Caco-2 (cell line): ENCODE measurements around the gene SRRD. TPM values are rescaled to one million over a fixed set of nuclear protein-coding genes. Genes with fewer than 3 reads are reported as not detected.
"Not testable (repeated sequence)": the region's sequence is repeated elsewhere in the genome, so short reads cannot be mapped to it uniquely, and the experiment has no call there.

ENCODE experiments used
- BruUV-seq: library from RNA; stranded (reverse); fragments of 400-500 nt; replicated peaks from 2 replicates; lab custom pipeline; 2021; lab: Mats Ljungman, UMichigan
- CTCF ChIA-PET: fragments of 300-600 bp; sonication (Branson Sonifier 250); formaldehyde crosslinking; loops from one replicate; lab custom pipeline; 2022; ENCODE audit warnings: antibody characterized with exemption; lab: Charles Lee
- POLR2A ChIA-PET: fragments of 300-600 bp; sonication (Branson Sonifier 250); formaldehyde crosslinking; loops from one replicate; lab custom pipeline; 2022; ENCODE audit warnings: antibody characterized with exemption; lab: Charles Lee
- DNase-seq, 2 experiments: peaks; one replicate each; pipeline versions ENCODE4 v3.0.0 to v3.0.0-alpha.2; 2020 to 2022
- H3K27me3 ChIP-seq: replicated peaks from 2 replicates; pipeline ENCODE4 v1.6.0; 2011; ENCODE audit warnings: low read length; ENCODE audit not compliant: control insufficient read depth, insufficient read depth
- H3K36me3 ChIP-seq: 2 replicates; pipeline ENCODE4 v1.5.1; 2011; ENCODE audit warnings: low read length; ENCODE audit not compliant: control insufficient read depth, insufficient read depth
- H3K4me1 ChIP-seq: fragments of 250-450 bp; sonication (Bioruptor Pico); 2 replicates; pipeline ENCODE4 v1.5.1; 2020; ENCODE audit warnings: mild to moderate bottlenecking
- H3K4me3 ChIP-seq: 2 replicates; pipeline ENCODE4 v1.5.1; 2011; ENCODE audit warnings: low read depth, mild to moderate bottlenecking, control low read depth, low read length
- H3K9me3 ChIP-seq: fragments of 250-450 bp; sonication (Bioruptor Pico); 2 replicates; pipeline ENCODE4 v1.5.1; 2020; ENCODE audit warnings: mild to moderate bottlenecking, moderate library complexity
- H3K27ac Mint-ChIP-seq: one replicate; pipeline ENCODE4 v1.8.0; 2022; ENCODE audit warnings: mixed read lengths; ENCODE audit not compliant: unreplicated experiment
- H3K27me3 Mint-ChIP-seq: one replicate; pipeline ENCODE4 v1.8.0; 2022; ENCODE audit warnings: mixed read lengths; ENCODE audit not compliant: insufficient read depth, unreplicated experiment
- H3K36me3 Mint-ChIP-seq: one replicate; pipeline ENCODE4 v1.8.0; 2022; ENCODE audit warnings: mild to moderate bottlenecking, mixed read lengths; ENCODE audit not compliant: insufficient read depth, unreplicated experiment
- H3K4me1 Mint-ChIP-seq: one replicate; pipeline ENCODE4 v1.8.0; 2022; ENCODE audit warnings: low read depth, mixed read lengths; ENCODE audit not compliant: unreplicated experiment
- H3K4me3 Mint-ChIP-seq: one replicate; pipeline ENCODE4 v1.8.0; 2022; ENCODE audit warnings: mild to moderate bottlenecking, moderate library complexity, mixed read lengths; ENCODE audit not compliant: unreplicated experiment
- H3K9me3 Mint-ChIP-seq: one replicate; pipeline ENCODE4 v1.8.0; 2022; ENCODE audit warnings: mixed read lengths; ENCODE audit not compliant: unreplicated experiment
- CTCF ChIP-seq, 2 experiments: fragments of 200-600 bp in 1 of 2; IDR thresholded peaks; 1 replicate in 1 of 2; 2 replicates in 1 of 2; pipeline versions ENCODE4 v1.5.1 to v1.8.0; 2011 to 2022; ENCODE audit warnings: antibody characterized with exemption in 1 of 2, control low read depth in 1 of 2, inconsistent platforms in 1 of 2, low read depth in 1 of 2, low read length in 1 of 2, mild to moderate bottlenecking in 1 of 2, moderate library complexity in 1 of 2; ENCODE audit not compliant: insufficient read depth in 1 of 2, severe bottlenecking in 1 of 2, unreplicated experiment in 1 of 2
- intact Hi-C: fragments of 100-400 bp; cut with micrococcal nuclease; formaldehyde crosslinking; loops from one replicate; pipeline ENCODE4 v1.10.0; 2022; ENCODE audit not compliant: unreplicated experiment
- total RNA-seq: library from RNA; stranded (reverse); gene quantifications from 2 replicates; pipeline ENCODE4 v1.2.3, GENCODE V29; 2022

Gene SRRD
- total RNA-seq, 1 experiment from 2014 or later: 21.8 TPM

GRCh38 chr22:26436903-26437515, 46.7 kb upstream of the SRRD start:
- no peak for TF ChIP-seq CTCF (IDR thresholded peaks at IDR 0.05; ENCODE audit: insufficient read depth in 1 of 2, low read depth in 1 of 2, low read length in 1 of 2, severe bottlenecking in 1 of 2, unreplicated experiment in 1 of 2)
- no peak overlapping the region for H3K4me3 ChIP-seq
- Mint-ChIP-seq H3K27ac (no peak overlapping the region), H3K27me3 (peaks cover 11% of the 10 kb centered on the region), H3K4me1 (no peaks in the 10 kb centered on the region), H3K4me3 (no peak overlapping the region), H3K36me3 (no peaks in the 10 kb centered on the region), H3K9me3 (no peaks in the 10 kb centered on the region)
- H3K27me3 ChIP-seq: no peaks in the 10 kb centered on the region
- POLR2A ChIA-PET: no interaction called here
- no peaks in the 10 kb centered on the region for H3K36me3 ChIP-seq
- no peaks in the 10 kb centered on the region for H3K4me1 ChIP-seq
- no peak for DNase-seq
- intact Hi-C loops: no loop called here
- BruUV-seq: no TSS peak
- no peaks in the 10 kb centered on the region for H3K9me3 ChIP-seq
- CTCF ChIA-PET: interaction anchor here (2.2 kb wide), 1 partner anchor 72 kb away, joined by 10 read pairs; no protein-coding TSS in a partner anchor

GRCh38 chr22:26437694-26438392, 45.8 kb upstream of the SRRD start:
- Histone ChIP-seq H3K4me1 (no peaks in the 10 kb centered on the region), H3K9me3 (no peaks in the 10 kb centered on the region), H3K36me3 (no peaks in the 10 kb centered on the region), H3K27me3 (no peaks in the 10 kb centered on the region), H3K4me3 (no peak overlapping the region)
- no peaks in the 10 kb centered on the region for H3K4me1 Mint-ChIP-seq
- POLR2A ChIA-PET: no interaction called here
- no peak for DNase-seq
- CTCF ChIA-PET: interaction anchor here (0.6 to 2.2 kb wide), 2 partner anchors 73 to 81 kb away, joined by 4 to 10 read pairs; no protein-coding TSS in a partner anchor
- BruUV-seq: no TSS peak
- H3K36me3 Mint-ChIP-seq: no peaks in the 10 kb centered on the region
- no peak overlapping the region for H3K4me3 Mint-ChIP-seq
- H3K9me3 Mint-ChIP-seq: no peaks in the 10 kb centered on the region
- H3K27me3 Mint-ChIP-seq: peaks cover 8% of the 10 kb centered on the region
- no peak overlapping the region for H3K27ac Mint-ChIP-seq
- no peak for TF ChIP-seq CTCF (IDR thresholded peaks at IDR 0.05; ENCODE audit: insufficient read depth in 1 of 2, low read depth in 1 of 2, low read length in 1 of 2, severe bottlenecking in 1 of 2, unreplicated experiment in 1 of 2)
- intact Hi-C loops: no loop called here

- H3K27me3 Mint-ChIP-seq, H3K27me3 ChIP-seq, BruUV-seq, H3K9me3 ChIP-seq, H3K9me3 Mint-ChIP-seq, H3K4me1 Mint-ChIP-seq, POLR2A ChIA-PET, H3K36me3 ChIP-seq, H3K4me3 ChIP-seq, H3K27ac Mint-ChIP-seq, DNase-seq, intact Hi-C loops, H3K4me3 Mint-ChIP-seq, H3K4me1 ChIP-seq, H3K36me3 Mint-ChIP-seq: not testable (repeated sequence)
- CTCF ChIA-PET: interaction anchor here (0.6 kb wide), 1 partner anchor 80 kb away, joined by 4 read pairs; no protein-coding TSS in a partner anchor
Observed at GRCh38 chr22:26438776-26439175, 44.9 kb upstream of the SRRD start.
